Transverse colon (tissue), 4 donors: ENCODE measurements around the gene NLGN1.

ENCODE experiments used
- POLR2AphosphoS5 ChIP-seq, 3 donors: sonication (generic); formaldehyde crosslinking; IDR thresholded peaks; one replicate each; pipeline ENCODE4 v1.6.1; 2016; ENCODE audit warnings: antibody characterized with exemption in 3 of 3
- TF ChIP-seq, protein P1 (sequence below), 5 experiments: fragments of 200-600 bp in 3 of 5; fragments of 450-650 bp in 2 of 5; sonication (generic) in 3 of 5; IDR thresholded peaks; 1 replicate in 2 of 5; 2 replicates in 3 of 5; pipeline ENCODE4 v1.5.1; 2016 to 2017; ENCODE audit warnings: antibody characterized with exemption in 5 of 5, inconsistent platforms in 3 of 5, mild to moderate bottlenecking in 2 of 5, moderate library complexity in 1 of 5

DNA sequence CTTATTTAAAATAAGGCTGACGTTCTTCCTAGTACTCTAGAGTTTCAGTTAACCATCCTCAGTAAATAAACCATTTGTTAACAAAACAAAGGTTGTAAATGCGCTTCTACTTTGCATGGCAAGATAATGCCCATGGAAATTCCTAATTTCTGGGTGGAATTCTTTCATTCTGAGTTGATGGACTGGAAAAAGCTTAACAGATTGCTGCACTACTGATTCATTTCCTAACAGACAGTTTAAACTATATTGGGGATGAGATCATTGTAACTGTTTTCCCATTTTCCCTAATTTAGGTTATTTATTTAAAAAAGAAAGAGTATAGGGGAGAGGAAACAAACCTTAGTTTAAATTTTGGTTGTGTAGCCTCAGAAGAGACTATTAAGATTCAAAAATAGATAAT, 342.2 kb downstream of the NLGN1 start:
- TF ChIP-seq POLR2AphosphoS5 (IDR thresholded peaks at IDR 0.05): no peak
- TF ChIP-seq, protein P1, sequence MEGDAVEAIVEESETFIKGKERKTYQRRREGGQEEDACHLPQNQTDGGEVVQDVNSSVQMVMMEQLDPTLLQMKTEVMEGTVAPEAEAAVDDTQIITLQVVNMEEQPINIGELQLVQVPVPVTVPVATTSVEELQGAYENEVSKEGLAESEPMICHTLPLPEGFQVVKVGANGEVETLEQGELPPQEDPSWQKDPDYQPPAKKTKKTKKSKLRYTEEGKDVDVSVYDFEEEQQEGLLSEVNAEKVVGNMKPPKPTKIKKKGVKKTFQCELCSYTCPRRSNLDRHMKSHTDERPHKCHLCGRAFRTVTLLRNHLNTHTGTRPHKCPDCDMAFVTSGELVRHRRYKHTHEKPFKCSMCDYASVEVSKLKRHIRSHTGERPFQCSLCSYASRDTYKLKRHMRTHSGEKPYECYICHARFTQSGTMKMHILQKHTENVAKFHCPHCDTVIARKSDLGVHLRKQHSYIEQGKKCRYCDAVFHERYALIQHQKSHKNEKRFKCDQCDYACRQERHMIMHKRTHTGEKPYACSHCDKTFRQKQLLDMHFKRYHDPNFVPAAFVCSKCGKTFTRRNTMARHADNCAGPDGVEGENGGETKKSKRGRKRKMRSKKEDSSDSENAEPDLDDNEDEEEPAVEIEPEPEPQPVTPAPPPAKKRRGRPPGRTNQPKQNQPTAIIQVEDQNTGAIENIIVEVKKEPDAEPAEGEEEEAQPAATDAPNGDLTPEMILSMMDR (IDR thresholded peaks at IDR 0.05): no peak
